Natural killer cell (primary cell): ENCODE measurements around the gene TCFL5. TPM values are rescaled to one million over a fixed set of nuclear protein-coding genes. Genes with fewer than 3 reads are reported as not detected.

ENCODE experiments used
- ATAC-seq, 3 donors: fragments of 150-1000 bp in 2 of 3; fragments of 200-7000 bp in 1 of 3; cut with Tn5 transposase; 1 replicate in 1 of 3; 2 replicates in 2 of 3; pipeline ENCODE4 v1.10.0; 2021; ENCODE audit warnings: mild to moderate bottlenecking in 2 of 3, moderate library complexity in 2 of 3
- DNase-seq, 2 donors: peaks; one replicate each; pipeline versions ENCODE4 v3.0.0 to v3.0.0-alpha.2; 2013 to 2021; ENCODE audit warnings: mixed read lengths in 1 of 2
- H3K27ac ChIP-seq: one replicate; pipeline ENCODE4 v1.5.1; 2013; ENCODE audit warnings: mild to moderate bottlenecking, low read length
- H3K27me3 ChIP-seq: one replicate; pipeline ENCODE4 v1.6.1; 2013; ENCODE audit warnings: low read length; ENCODE audit not compliant: control insufficient read depth, insufficient read depth
- H3K36me3 ChIP-seq: one replicate; pipeline ENCODE4 v1.6.1; 2013; ENCODE audit warnings: low read length; ENCODE audit not compliant: control insufficient read depth, insufficient read depth
- H3K4me1 ChIP-seq: one replicate; pipeline ENCODE4 v1.6.1; 2013; ENCODE audit warnings: low read length; ENCODE audit not compliant: control insufficient read depth, insufficient read depth
- H3K4me3 ChIP-seq: one replicate; pipeline ENCODE4 v1.5.1; 2013; ENCODE audit warnings: low read length
- H3K9me3 ChIP-seq: one replicate; pipeline ENCODE4 v1.6.1; 2013; ENCODE audit warnings: low read length; ENCODE audit not compliant: control insufficient read depth, insufficient read depth
- H3K27ac Mint-ChIP-seq, 2 donors: one replicate each; pipeline ENCODE4 v1.8.0; 2022; ENCODE audit warnings: mild to moderate bottlenecking in 2 of 2, mixed read lengths in 2 of 2, moderate library complexity in 1 of 2
- H3K27me3 Mint-ChIP-seq, 2 donors: one replicate each; pipeline ENCODE4 v1.8.0; 2022; ENCODE audit warnings: low read depth in 2 of 2, mixed read lengths in 2 of 2
- H3K36me3 Mint-ChIP-seq: one replicate; pipeline ENCODE4 v1.8.0; 2022; ENCODE audit warnings: mixed read lengths
- H3K4me1 Mint-ChIP-seq, 2 donors: one replicate each; pipeline ENCODE4 v1.8.0; 2022; ENCODE audit warnings: mixed read lengths in 2 of 2
- H3K4me3 Mint-ChIP-seq: one replicate; pipeline ENCODE4 v1.8.0; 2022; ENCODE audit warnings: mild to moderate bottlenecking, moderate library complexity, mixed read lengths
- H3K9me3 Mint-ChIP-seq, 2 donors: one replicate each; pipeline ENCODE4 v1.8.0; 2022; ENCODE audit warnings: mixed read lengths in 2 of 2
- CTCF ChIP-seq: fragments of 200-600 bp; IDR thresholded peaks from one replicate; pipeline ENCODE4 v1.8.0; 2022; ENCODE audit warnings: antibody characterized with exemption
- WGBS: methylation state at CpG from one replicate; pipeline ENCODE4 v1.1.7; 2013; ENCODE audit warnings: missing lambda C conversion rate; ENCODE audit not compliant: insufficient coverage; 5-methylcytosine and 5-hydroxymethylcytosine counted together
- intact Hi-C: fragments of 100-400 bp; cut with micrococcal nuclease; formaldehyde crosslinking; loops from one replicate; pipeline ENCODE4 v1.14.2; 2022
- total RNA-seq, 4 donors: library from RNA; stranded (reverse); fragments of 120-200 nt in 1 of 4; gene quantifications; one replicate each; pipeline versions ENCODE4 v1.2.3 to v1.2.4, GENCODE V29; 2013 to 2022

Gene TCFL5
- total RNA-seq, 3 donors from 2014 or later (not counting 1 experiment from before 2014, with no cell fraction given), result 5.1 to 8.0 (median 6.4) TPM

GRCh38 chr20:62811320-62811719 is 50.3 kb downstream of the TCFL5 start:
- no peak for TF ChIP-seq CTCF
- 97% methylated on average over 21 of the region's 21 CpGs for WGBS
- Histone ChIP-seq H3K27me3 (peaks cover 14% of the 10 kb centered on the region), H3K4me3 (no peak overlapping the region), H3K27ac (no peak overlapping the region), H3K9me3 (no peaks in the 10 kb centered on the region), H3K36me3 (peaks cover 57% of the 10 kb centered on the region), H3K4me1 (peaks cover 40% of the 10 kb centered on the region)
- H3K27me3 Mint-ChIP-seq, result peaks cover 0 to 2% of the 10 kb centered on the region in 2 donors
- no peaks in the 10 kb centered on the region for H3K36me3 Mint-ChIP-seq
- intact Hi-C loops, result no loop called here
- no peak overlapping the region for H3K4me3 Mint-ChIP-seq
- H3K27ac Mint-ChIP-seq, result no peak overlapping the region
- no peaks in the 10 kb centered on the region for H3K9me3 Mint-ChIP-seq
- peaks cover 0 to 8% of the 10 kb centered on the region in 2 donors for H3K4me1 Mint-ChIP-seq
- DNase-seq, result no peak
- ATAC-seq, result no peak

GRCh38 chr20:62809530-62810428 is 51.8 kb downstream of the TCFL5 start:
- peaks cover 37% of the 10 kb centered on the region for H3K4me1 ChIP-seq
- peaks cover 0 to 2% of the 10 kb centered on the region in 2 donors for H3K27me3 Mint-ChIP-seq
- peaks cover 57% of the 10 kb centered on the region for H3K36me3 ChIP-seq
- H3K36me3 Mint-ChIP-seq, result no peaks in the 10 kb centered on the region
- no peak overlapping the region for H3K4me3 Mint-ChIP-seq
- intact Hi-C loops, result loop anchor here (10.0 kb wide), 1 partner anchor 125 kb away; the partner anchor contains the start of gene GID8
- peaks cover under 1% of the 10 kb centered on the region for H3K27me3 ChIP-seq
- no peak overlapping the region for H3K27ac Mint-ChIP-seq
- no peaks in the 10 kb centered on the region for H3K9me3 ChIP-seq
- H3K4me3 ChIP-seq, result no peak overlapping the region
- H3K4me1 Mint-ChIP-seq, result peaks cover 0 to 15% of the 10 kb centered on the region in 2 donors
- no peak for DNase-seq
- 96% methylated on average over 23 of the region's 24 CpGs for WGBS
- TF ChIP-seq CTCF, result no peak
- H3K27ac ChIP-seq, result no peak overlapping the region
- no peaks in the 10 kb centered on the region for H3K9me3 Mint-ChIP-seq
- no peak for ATAC-seq

GRCh38 chr20:62808211-62808865 is 53.3 kb downstream of the TCFL5 start:
- TF ChIP-seq CTCF, result peak; percentile 94
- Mint-ChIP-seq H3K27me3 (no peaks in the 10 kb centered on the region), H3K9me3 (no peaks in the 10 kb centered on the region), H3K4me1 (peaks cover 5 to 23% of the 10 kb centered on the region in 2 donors), H3K4me3 (peak overlapping the region; percentile 71), H3K36me3 (no peaks in the 10 kb centered on the region), H3K27ac (peak overlapping the region; percentile 45 to 65)
- Histone ChIP-seq H3K4me3 (no peak overlapping the region), H3K27me3 (no peaks in the 10 kb centered on the region), H3K36me3 (peaks cover 52% of the 10 kb centered on the region), H3K4me1 (peaks cover 43% of the 10 kb centered on the region), H3K9me3 (no peaks in the 10 kb centered on the region), H3K27ac (no peak overlapping the region)
- DNase-seq (peak; percentile 76 to 84), ATAC-seq (peak; percentile 60 to 70 (median 63))
- intact Hi-C loops, result loop anchor here (1.0 to 10.0 kb wide), 3 partner anchors 126 to 308 kb away; partner anchors contain the start of gene GID8
- WGBS, result 56% methylated on average over 20 of the region's 21 CpGs
